Endothelial cell of umbilical vein (primary cell): ENCODE results near the gene TAS2R19. TPM values are rescaled to one million over a fixed set of nuclear protein-coding genes. Genes with fewer than 3 reads are reported as not detected.

Experiments
- BruUV-seq: library from RNA; stranded (reverse); fragments of 400-500 nt; replicated peaks from 2 replicates; lab custom pipeline; 2021; lab: Mats Ljungman, UMichigan
- CTCF ChIA-PET: fragments of 300-600, 350-600 bp; sonication (Branson Sonifier 250); formaldehyde crosslinking; loops from one replicate; lab custom pipeline; 2021; ENCODE audit warnings: antibody characterized with exemption, inconsistent platforms; lab: Charles Lee
- POLR2A ChIA-PET: fragments of 300-600, 350-600 bp; sonication (Branson Sonifier 250); formaldehyde crosslinking; loops from one replicate; lab custom pipeline; 2021; ENCODE audit warnings: antibody characterized with exemption, inconsistent platforms; lab: Charles Lee
- DNase-seq: peaks from one replicate; pipeline ENCODE4 v3.0.0-alpha.2; 2011; ENCODE audit warnings: low read depth, low spot score
- FAIRE-seq: peaks from 2 replicates; lab custom pipeline; 2011; peaks lifted over from hg19 to GRCh38; lab: Jason Lieb, UNC
- H2AFZ ChIP-seq: 2 replicates; pipeline ENCODE4 v1.6.0; 2012; ENCODE audit warnings: low read depth, low read length, control low read depth, inconsistent platforms
- H3K27ac ChIP-seq: 2 replicates; pipeline ENCODE4 v1.5.1; 2011; ENCODE audit warnings: low read depth, mild to moderate bottlenecking, control low read depth, low read length, moderate library complexity; ENCODE audit not compliant: insufficient read depth
- H3K27me3 ChIP-seq, 2 experiments: 2 replicates each; pipeline versions ENCODE4 v1.6.0 to v1.6.1; 2011; ENCODE audit warnings: low read length in 2 of 2, mixed read lengths in 1 of 2; ENCODE audit not compliant: control insufficient read depth in 2 of 2, insufficient read depth in 2 of 2
- H3K36me3 ChIP-seq, 2 experiments: 2 replicates in 1 of 2; 3 replicates in 1 of 2; pipeline ENCODE4 v1.5.1; 2011; ENCODE audit warnings: low read length in 2 of 2, mild to moderate bottlenecking in 1 of 2, moderate library complexity in 1 of 2; ENCODE audit not compliant: control insufficient read depth in 2 of 2, insufficient read depth in 2 of 2; ENCODE audit errors: extremely low read depth in 1 of 2
- H3K4me1 ChIP-seq: 3 replicates; pipeline ENCODE4 v1.5.1; 2011; ENCODE audit warnings: mild to moderate bottlenecking, low read length; ENCODE audit not compliant: control insufficient read depth, insufficient read depth; ENCODE audit errors: extremely low read depth
- H3K4me2 ChIP-seq: 2 replicates; pipeline ENCODE4 v1.6.1; 2011; ENCODE audit warnings: low read length, control low read depth, mixed read lengths; ENCODE audit not compliant: insufficient read depth
- H3K4me3 ChIP-seq, 3 experiments: fragments of 200-600 bp in 1 of 3; sonication (generic), shearing (Covaris generic) in 1 of 3; replicated peaks in 1 of 3; 2 replicates each; pipeline ENCODE4 v1.5.1; 2011 to 2016; ENCODE audit warnings: control low read depth in 3 of 3, low read length in 3 of 3, mild to moderate bottlenecking in 2 of 3, inconsistent platforms in 1 of 3, low read depth in 1 of 3, moderate library complexity in 1 of 3; ENCODE audit not compliant: insufficient read depth in 1 of 3
- H3K79me2 ChIP-seq: 2 replicates; pipeline ENCODE4 v1.6.0; 2012; ENCODE audit warnings: low read length, inconsistent platforms; ENCODE audit not compliant: control insufficient read depth, insufficient read depth
- H3K9ac ChIP-seq: replicated peaks from 2 replicates; pipeline ENCODE3; 2011; ENCODE audit warnings: low read length, control low read depth; ENCODE audit not compliant: insufficient read depth; ENCODE audit errors: extremely low read depth
- H3K9me1 ChIP-seq: replicated peaks from 3 replicates; pipeline ENCODE4 v1.6.0; 2011; ENCODE audit warnings: mild to moderate bottlenecking, low read length; ENCODE audit not compliant: control insufficient read depth, insufficient read depth; ENCODE audit errors: extremely low read depth
- H3K9me3 ChIP-seq: replicated peaks from 2 replicates; pipeline ENCODE4 v1.5.1; 2012; ENCODE audit warnings: low read length, inconsistent platforms; ENCODE audit not compliant: control insufficient read depth, insufficient read depth
- H4K20me1 ChIP-seq: replicated peaks from 2 replicates; pipeline ENCODE3; 2011; ENCODE audit warnings: mild to moderate bottlenecking, low read length; ENCODE audit not compliant: control insufficient read depth, insufficient read depth; ENCODE audit errors: extremely low read depth
- EZH2 ChIP-seq: IDR thresholded peaks from 2 replicates; pipeline ENCODE4 v1.6.1; 2012; ENCODE audit warnings: borderline replicate concordance, low read depth, mild to moderate bottlenecking, moderate library complexity, low read length, inconsistent platforms; ENCODE audit not compliant: severe bottlenecking
- GATA2 ChIP-seq: IDR thresholded peaks from 2 replicates; pipeline ENCODE4 v1.7.0; 2011; ENCODE audit warnings: low read depth, mild to moderate bottlenecking, moderate library complexity, mixed read lengths, low read length; ENCODE audit not compliant: insufficient read length, insufficient read depth
- JUN ChIP-seq: IDR thresholded peaks from 2 replicates; pipeline ENCODE4 v1.6.1; 2011; ENCODE audit warnings: borderline replicate concordance, low read depth; ENCODE audit not compliant: insufficient read length, insufficient read depth
- MYC ChIP-seq: IDR thresholded peaks from one replicate; pipeline ENCODE4 v1.6.1; 2011; ENCODE audit warnings: mild to moderate bottlenecking, low read depth, low read length
- POLR2A ChIP-seq: IDR thresholded peaks from 2 replicates; pipeline ENCODE4 v1.6.1; 2012; ENCODE audit warnings: low read depth, mild to moderate bottlenecking, control low read depth, low read length
- POLR2AphosphoS5 ChIP-seq: IDR thresholded peaks from 2 replicates; pipeline ENCODE4 v1.6.1; 2012; ENCODE audit warnings: low read depth, mild to moderate bottlenecking, control low read depth, low read length, moderate library complexity; ENCODE audit not compliant: insufficient read depth
- dilution Hi-C: fragments of 300-500 bp; cut with MboI; formaldehyde crosslinking; loops from one replicate; pipeline ENCODE4 v1.15.0; 2019; ENCODE audit warnings: low sequenced_read_pairs; ENCODE audit not compliant: extremely low pct_ligation_motif_present
- intact Hi-C: fragments of 100-400 bp; cut with micrococcal nuclease; formaldehyde crosslinking; loops from one replicate; pipeline ENCODE4 v1.10.0; 2022
- polyA plus RNA-seq, 4 experiments: library from polyadenylated mRNA; depleted of rRNA in 3 of 4; stranded (reverse) in 3 of 4; unstranded in 1 of 4; fragments of >200 nt; gene quantifications; 2 replicates each; pipeline versions ENCODE4 v1.2.1 to v1.2.3, GENCODE V29; 2011 to 2012; ENCODE audit warnings: missing spikeins in 1 of 4
- total RNA-seq: library from RNA; stranded (reverse); gene quantifications from 2 replicates; pipeline ENCODE4 v1.2.3, GENCODE V29; 2021
- TF ChIP-seq, protein P1 (sequence below), 2 donors: IDR thresholded peaks; 1 replicate in 1 of 2; 2 replicates in 1 of 2; pipeline ENCODE4 v1.5.1; 2011; ENCODE audit warnings: low read length in 2 of 2, mild to moderate bottlenecking in 2 of 2, moderate library complexity in 2 of 2, control low read depth in 1 of 2, inconsistent platforms in 1 of 2, low read depth in 1 of 2; ENCODE audit not compliant: insufficient read depth in 1 of 2; ENCODE audit errors: extremely low read depth in 1 of 2
- TF ChIP-seq, protein P2 (sequence below): IDR thresholded peaks from 2 replicates; pipeline ENCODE4 v1.6.1; 2011; ENCODE audit not compliant: insufficient read depth, insufficient read length

Gene TAS2R19
- total and polyA plus RNA-seq, 2 donors (not counting 3 experiments of a cell fraction or from before 2014, with no cell fraction given), result 0.12 to 3.1 TPM

DNA sequence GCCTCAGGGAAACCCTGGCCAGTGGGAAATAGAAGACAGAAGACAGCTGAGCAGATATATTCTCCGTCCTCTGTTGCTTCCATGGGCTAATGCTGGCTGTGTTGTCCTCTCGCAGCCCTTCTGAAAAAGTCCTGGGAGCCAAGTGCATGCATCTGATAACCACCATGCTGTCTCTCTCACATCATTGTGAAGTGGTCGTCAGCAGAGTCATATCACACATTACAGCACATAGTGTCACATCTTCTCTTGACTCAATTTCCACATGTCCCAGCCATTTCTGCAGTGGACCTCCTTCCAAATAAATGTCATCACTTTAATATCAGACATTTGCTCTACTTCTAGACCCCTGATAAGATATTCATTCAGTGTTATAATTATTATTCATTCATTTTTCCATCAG lies 28.1 kb downstream of the TAS2R19 start:
- Histone ChIP-seq H4K20me1 (no peaks in the 10 kb centered on the region), H3K9ac (no peak overlapping the region), H3K9me3 (no peaks in the 10 kb centered on the region), H3K9me1 (no peaks in the 10 kb centered on the region), H3K27ac (no peak overlapping the region), H3K4me1 (no peaks in the 10 kb centered on the region), H3K4me2 (no peak overlapping the region), H3K4me3 (no peak overlapping the region), H3K27me3 (no peaks in the 10 kb centered on the region), H2AFZ (no peak overlapping the region), H3K36me3 (peaks cover 0 to 2% of the 10 kb centered on the region in 2 experiments), H3K79me2 (no peaks in the 10 kb centered on the region)
- ChIA-PET POLR2A (no interaction called here), CTCF (no interaction called here)
- BruUV-seq, result no TSS peak
- FAIRE-seq, result no peak
- TF ChIP-seq GATA2 (no peak), EZH2 (no peak), POLR2A (no peak), MYC (no peak), POLR2AphosphoS5 (no peak), JUN (no peak)
- TF ChIP-seq, protein P1, sequence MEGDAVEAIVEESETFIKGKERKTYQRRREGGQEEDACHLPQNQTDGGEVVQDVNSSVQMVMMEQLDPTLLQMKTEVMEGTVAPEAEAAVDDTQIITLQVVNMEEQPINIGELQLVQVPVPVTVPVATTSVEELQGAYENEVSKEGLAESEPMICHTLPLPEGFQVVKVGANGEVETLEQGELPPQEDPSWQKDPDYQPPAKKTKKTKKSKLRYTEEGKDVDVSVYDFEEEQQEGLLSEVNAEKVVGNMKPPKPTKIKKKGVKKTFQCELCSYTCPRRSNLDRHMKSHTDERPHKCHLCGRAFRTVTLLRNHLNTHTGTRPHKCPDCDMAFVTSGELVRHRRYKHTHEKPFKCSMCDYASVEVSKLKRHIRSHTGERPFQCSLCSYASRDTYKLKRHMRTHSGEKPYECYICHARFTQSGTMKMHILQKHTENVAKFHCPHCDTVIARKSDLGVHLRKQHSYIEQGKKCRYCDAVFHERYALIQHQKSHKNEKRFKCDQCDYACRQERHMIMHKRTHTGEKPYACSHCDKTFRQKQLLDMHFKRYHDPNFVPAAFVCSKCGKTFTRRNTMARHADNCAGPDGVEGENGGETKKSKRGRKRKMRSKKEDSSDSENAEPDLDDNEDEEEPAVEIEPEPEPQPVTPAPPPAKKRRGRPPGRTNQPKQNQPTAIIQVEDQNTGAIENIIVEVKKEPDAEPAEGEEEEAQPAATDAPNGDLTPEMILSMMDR (IDR thresholded peaks at IDR 0.05; ENCODE audit: extremely low read depth in 1 of 2, insufficient read depth in 1 of 2, low read depth in 1 of 2, low read length in 2 of 2), result no peak
- TF ChIP-seq, protein P2, sequence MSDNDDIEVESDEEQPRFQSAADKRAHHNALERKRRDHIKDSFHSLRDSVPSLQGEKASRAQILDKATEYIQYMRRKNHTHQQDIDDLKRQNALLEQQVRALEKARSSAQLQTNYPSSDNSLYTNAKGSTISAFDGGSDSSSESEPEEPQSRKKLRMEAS, result no peak
- intact Hi-C loops, result no loop called here
- DNase-seq, result no peak
- dilution Hi-C loops, result no loop called here
